T47D (cell line): ENCODE results near the gene PPP1R9A.
A peak's percentile ranks its signal among the peaks of the same experiment; 100 is the strongest.

ENCODE experiments used
- DNase-seq, 2 experiments: peaks; one replicate each; pipeline versions ENCODE4 v3.0.0 to v3.0.0-alpha.2; 2011 to 2012; ENCODE audit warnings: low read depth in 1 of 2, low spot score in 1 of 2
- JUND ChIP-seq: IDR thresholded peaks from 2 replicates; pipeline ENCODE4 v1.6.1; 2012; ENCODE audit warnings: low read depth
- in situ Hi-C: cut with HindIII; loops from 2 replicates; pipeline ENCODE4 v1.10.0; 2016; ENCODE audit warnings: low sequenced_read_pairs, low pct_unique_long_range_greater_than_20kb

Gene PPP1R9A

GRCh38 chr7:95028683-95029082, 121.3 kb downstream of the PPP1R9A start:
- TF ChIP-seq JUND, result no peak
- in situ Hi-C loops, result no loop called here
- DNase-seq, result no peak

- no peak for TF ChIP-seq JUND
- no peak for DNase-seq
- in situ Hi-C loops, result no loop called here
Observed at GRCh38 chr7:95035295-95035694, 127.9 kb downstream of the PPP1R9A start.

GRCh38 chr7:95041031-95041430, 133.6 kb downstream of the PPP1R9A start:
- no peak for TF ChIP-seq JUND
- in situ Hi-C loops, result no loop called here
- no peak for DNase-seq

- DNase-seq, result peak in 1 of 2 experiments; percentile 60
- in situ Hi-C loops, result no loop called here
- no peak for TF ChIP-seq JUND
Observed at GRCh38 chr7:95045236-95045923, 138.0 kb downstream of the PPP1R9A start.

GRCh38 chr7:95046494-95047240, 139.3 kb downstream of the PPP1R9A start:
- in situ Hi-C loops, result no loop called here
- DNase-seq, result no peak
- no peak for TF ChIP-seq JUND

GRCh38 chr7:95047291-95047690, 139.9 kb downstream of the PPP1R9A start:
- no peak for TF ChIP-seq JUND
- in situ Hi-C loops, result no loop called here

GRCh38 chr7:95052566-95053094, 145.2 kb downstream of the PPP1R9A start:
- in situ Hi-C loops, result no loop called here
- TF ChIP-seq JUND, result no peak
- DNase-seq, result no peak

More at GRCh38 chr7:95047291-95047690, 139.9 kb downstream of the PPP1R9A start:
- no peak for DNase-seq

- in situ Hi-C loops, result no loop called here
- no peak for DNase-seq
Observed at GRCh38 chr7:95054386-95054785, 147.0 kb downstream of the PPP1R9A start.

GRCh38 chr7:95055295-95055694, 147.9 kb downstream of the PPP1R9A start:
- in situ Hi-C loops, result no loop called here
- no peak for TF ChIP-seq JUND
- DNase-seq, result no peak

More at GRCh38 chr7:95054386-95054785, 147.0 kb downstream of the PPP1R9A start:
- no peak for TF ChIP-seq JUND

- no peak for DNase-seq
- no peak for TF ChIP-seq JUND
- in situ Hi-C loops, result no loop called here
Observed at GRCh38 chr7:95056107-95056739, 148.8 kb downstream of the PPP1R9A start.

- no peak for TF ChIP-seq JUND
- in situ Hi-C loops, result no loop called here
- DNase-seq, result no peak
Observed at GRCh38 chr7:95056901-95057300, 149.5 kb downstream of the PPP1R9A start.

GRCh38 chr7:95059842-95060313, 152.5 kb downstream of the PPP1R9A start:
- DNase-seq, result no peak
- in situ Hi-C loops, result no loop called here
- no peak for TF ChIP-seq JUND
